WI38 (cell line): ENCODE results near the gene SHISA9.

Experiments
- H3K4me3 ChIP-seq: 2 replicates; pipeline ENCODE4 v1.5.1; 2011; ENCODE audit warnings: low read depth, mild to moderate bottlenecking, control low read depth, low read length
- CTCF ChIP-seq: IDR thresholded peaks from 2 replicates; pipeline ENCODE4 v1.5.1; 2012; ENCODE audit warnings: low read depth, mild to moderate bottlenecking, control low read depth, low read length

SHISA9 gene

GRCh38 chr16:13105427-13105826 is 204.0 kb downstream of the SHISA9 start:
- TF ChIP-seq CTCF = no peak
- no peak overlapping the region for H3K4me3 ChIP-seq

GRCh38 chr16:13106464-13106863 is 205.1 kb downstream of the SHISA9 start:
- H3K4me3 ChIP-seq = no peak overlapping the region
- no peak for TF ChIP-seq CTCF

GRCh38 chr16:13108126-13108525 is 206.7 kb downstream of the SHISA9 start:
- no peak for TF ChIP-seq CTCF
- H3K4me3 ChIP-seq = no peak overlapping the region

- H3K4me3 ChIP-seq = no peak overlapping the region
- TF ChIP-seq CTCF = no peak
Observed at GRCh38 chr16:13109171-13109570, 207.8 kb downstream of the SHISA9 start.

- no peak for TF ChIP-seq CTCF
Observed at GRCh38 chr16:13110124-13110796, 208.9 kb downstream of the SHISA9 start.

GRCh38 chr16:13111747-13112146 is 210.3 kb downstream of the SHISA9 start:
- no peak for TF ChIP-seq CTCF
- H3K4me3 ChIP-seq = no peak overlapping the region

More at GRCh38 chr16:13110124-13110796, 208.9 kb downstream of the SHISA9 start:
- H3K4me3 ChIP-seq = no peak overlapping the region

GRCh38 chr16:13113741-13114140 is 212.3 kb downstream of the SHISA9 start:
- H3K4me3 ChIP-seq = no peak overlapping the region
- TF ChIP-seq CTCF = no peak
